Iris pigment epithelial cell (primary cell): ENCODE data around the gene HEXA.
"Not testable (repeated sequence)": the region's sequence is repeated elsewhere in the genome, so short reads cannot be mapped to it uniquely, and the experiment has no call there.

Source experiments
- DNase-seq: peaks from one replicate; pipeline ENCODE4 v3.0.0-alpha.2; 2011; ENCODE audit warnings: low read depth

The HEXA gene

GRCh38 chr15:72375846-72376581, at the start of gene HEXA:
TSS of gene HEXA (minus strand) at chr15:72376014. CDS start at chr15:72375972, 42 bp downstream.
- peak; percentile 92 for DNase-seq

- no peak for DNase-seq
These were observed 47.4 kb upstream of the HEXA start for GRCh38 chr15:72423256-72423655.

GRCh38 chr15:72421484-72421883, 45.7 kb upstream of the HEXA start:
- DNase-seq = peak; percentile 30

- DNase-seq = no peak
These were observed 44.8 kb upstream of the HEXA start for GRCh38 chr15:72420576-72420975.

GRCh38 chr15:72419768-72420167, 44.0 kb upstream of the HEXA start:
- DNase-seq = not testable (repeated sequence)

GRCh38 chr15:72415304-72415703, 39.5 kb upstream of the HEXA start:
- no peak for DNase-seq

- DNase-seq = not testable (repeated sequence)
These were observed 37.5 kb upstream of the HEXA start for GRCh38 chr15:72413337-72413736.

GRCh38 chr15:72411544-72411943, 35.7 kb upstream of the HEXA start:
- DNase-seq = no peak

- no peak for DNase-seq
These were observed 35.3 kb upstream of the HEXA start for GRCh38 chr15:72411111-72411510.

- DNase-seq = no peak
These were observed 31.1 kb upstream of the HEXA start for GRCh38 chr15:72406936-72407335.

GRCh38 chr15:72404841-72405240, 29.0 kb upstream of the HEXA start:
- no peak for DNase-seq

GRCh38 chr15:72404356-72404755, 28.5 kb upstream of the HEXA start:
- DNase-seq = no peak

- no peak for DNase-seq
These were observed 26.9 kb upstream of the HEXA start for GRCh38 chr15:72402726-72403125.

GRCh38 chr15:72398648-72399047, 22.8 kb upstream of the HEXA start:
- no peak for DNase-seq

GRCh38 chr15:72397796-72398588, 22.2 kb upstream of the HEXA start, which contains the start of gene TMEM202:
TSS of gene TMEM202 (plus strand) at chr15:72398305. CDS start at chr15:72398327, 22 bp downstream.
- no peak for DNase-seq

GRCh38 chr15:72396331-72396730, 20.5 kb upstream of the HEXA start:
- DNase-seq = not testable (repeated sequence)

- DNase-seq = no peak
These were observed 13.4 kb upstream of the HEXA start for GRCh38 chr15:72389231-72389630.

GRCh38 chr15:72387741-72388140, 11.9 kb upstream of the HEXA start:
- no peak for DNase-seq

GRCh38 chr15:72382146-72382545, 6.3 kb upstream of the HEXA start:
- DNase-seq = no peak

- DNase-seq = no peak
These were observed 4.9 kb upstream of the HEXA start for GRCh38 chr15:72380743-72381142.

- no peak for DNase-seq
These were observed 4.1 kb upstream of the HEXA start for GRCh38 chr15:72379856-72380430.

GRCh38 chr15:72379106-72379505, 3.3 kb upstream of the HEXA start:
- not testable (repeated sequence) for DNase-seq

- no peak for DNase-seq
These were observed 1.5 kb upstream of the HEXA start for GRCh38 chr15:72377331-72377730.
